ENCODE measurements around the gene OMP.

Gene OMP

GRCh38 chr11:77122576-77123212 lies 20.1 kb downstream of the OMP start:
- no peak for DNase-seq (ENCODE audit: low read depth, low spot score)

- no peak for DNase-seq (ENCODE audit: low read depth, low spot score)
These were observed 21.0 kb downstream of the OMP start for GRCh38 chr11:77123591-77123990.

DNA sequence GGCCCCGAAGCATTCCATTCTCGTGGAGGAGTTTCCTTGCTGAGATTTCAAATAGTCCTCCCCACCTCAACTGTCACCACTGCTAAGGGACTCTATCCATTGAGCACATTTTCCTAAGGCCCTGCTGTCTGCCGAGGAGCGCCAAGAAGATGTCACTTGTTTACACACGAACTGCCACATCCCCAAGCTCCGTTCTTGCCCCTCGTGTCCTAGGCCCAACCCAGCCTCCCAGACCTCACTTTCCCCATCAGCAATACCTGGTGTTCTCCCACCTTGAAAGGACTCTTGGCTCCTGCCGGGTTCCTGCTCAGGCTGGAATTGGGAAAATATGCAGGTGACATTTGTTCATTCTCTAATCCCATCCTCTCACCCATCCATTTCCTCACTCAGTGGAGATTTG lies 21.4 kb downstream of the OMP start:
- no peak for DNase-seq (ENCODE audit: low read depth, low spot score)

- DNase-seq (ENCODE audit: low read depth, low spot score): no peak
These were observed 21.8 kb downstream of the OMP start for GRCh38 chr11:77124488-77124887.

- no peak for DNase-seq (ENCODE audit: low read depth, low spot score)
These were observed 22.6 kb downstream of the OMP start for GRCh38 chr11:77125191-77125590.

GRCh38 chr11:77125695-77126094 lies 23.1 kb downstream of the OMP start:
- DNase-seq (ENCODE audit: low read depth, low spot score): no peak

DNA sequence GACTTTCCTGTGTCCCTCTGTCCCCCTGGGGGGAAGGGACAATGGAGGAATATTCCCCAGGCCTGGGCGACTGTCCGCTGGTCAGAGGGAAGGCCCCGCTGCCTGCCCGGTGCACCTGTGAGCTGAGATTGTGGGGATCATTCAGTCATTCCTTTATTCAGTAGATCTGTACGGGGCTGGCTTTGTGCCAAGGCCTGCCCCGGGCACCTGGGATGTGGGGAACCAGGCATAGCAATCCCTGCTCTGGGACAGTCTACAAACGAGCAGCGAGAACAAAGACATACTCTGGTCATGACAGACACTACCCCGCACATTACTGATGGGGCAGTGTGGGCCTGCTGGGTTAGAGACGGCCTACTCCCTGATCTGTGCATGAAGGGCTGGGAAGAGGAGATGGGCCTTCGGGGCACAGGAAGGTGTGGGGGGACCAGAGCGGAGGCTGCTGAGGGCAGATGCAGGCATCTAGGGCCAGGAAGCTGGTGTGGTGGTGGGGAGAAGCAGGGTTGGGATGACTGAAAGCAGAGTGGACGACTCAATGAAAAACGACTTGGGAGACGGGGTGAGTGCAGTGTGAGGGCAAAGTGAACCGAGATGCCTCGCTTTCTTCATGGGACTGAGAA lies 23.6 kb downstream of the OMP start:
- DNase-seq (ENCODE audit: low read depth, low spot score): no peak

DNA sequence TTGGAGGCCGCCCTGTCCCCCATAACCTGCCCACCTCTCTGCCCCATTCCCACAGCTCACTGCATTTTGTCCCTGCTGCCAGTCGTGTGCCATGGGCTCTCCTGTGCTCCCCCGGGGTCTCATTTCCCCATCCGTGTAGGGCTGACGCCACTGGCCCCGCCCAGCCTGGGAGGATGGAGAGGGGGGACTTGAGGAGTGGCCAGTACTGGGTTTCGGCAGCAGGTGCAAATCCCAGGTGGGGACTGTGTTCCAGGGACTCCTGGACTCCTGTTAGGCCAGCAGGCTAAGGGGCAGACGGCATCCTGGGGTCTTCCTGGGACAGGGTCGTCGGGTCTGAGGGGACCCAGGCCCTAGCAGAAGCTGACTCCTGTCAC lies 24.2 kb downstream of the OMP start:
- no peak for DNase-seq (ENCODE audit: low read depth, low spot score)

- peak; percentile 12 for DNase-seq (ENCODE audit: low read depth, low spot score)
These were observed 24.7 kb downstream of the OMP start for GRCh38 chr11:77127235-77127911.

DNA sequence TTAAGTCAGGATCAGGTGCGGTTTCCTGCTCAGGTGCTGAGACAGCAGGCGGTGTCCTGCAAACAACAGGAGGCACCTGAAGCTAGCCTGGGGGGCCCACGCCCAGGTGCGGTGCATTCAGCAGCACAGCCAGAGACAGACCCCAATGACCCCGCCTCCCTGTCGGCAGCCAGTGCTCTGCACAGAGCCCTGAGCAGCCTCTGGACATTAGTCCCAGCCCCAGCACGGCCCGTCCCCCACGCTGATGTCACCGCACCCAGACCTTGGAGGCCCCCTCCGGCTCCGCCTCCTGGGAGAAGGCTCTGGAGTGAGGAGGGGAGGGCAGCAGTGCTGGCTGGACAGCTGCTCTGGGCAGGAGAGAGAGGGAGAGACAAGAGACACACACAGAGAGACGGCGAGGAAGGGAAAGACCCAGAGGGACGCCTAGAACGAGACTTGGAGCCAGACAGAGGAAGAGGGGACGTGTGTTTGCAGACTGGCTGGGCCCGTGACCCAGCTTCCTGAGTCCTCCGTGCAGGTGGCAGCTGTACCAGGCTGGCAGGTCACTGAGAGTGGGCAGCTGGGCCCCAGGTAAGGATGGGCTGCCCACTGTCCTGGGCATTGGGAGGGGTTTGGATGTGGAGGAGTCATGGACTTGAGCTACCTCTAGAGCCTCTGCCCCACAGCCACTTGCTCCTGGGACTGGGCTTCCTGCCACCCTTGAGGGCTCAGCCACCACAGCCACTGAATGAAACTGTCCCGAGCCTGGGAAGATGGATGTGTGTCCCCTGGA lies 25.5 kb downstream of the OMP start, which contains the start of gene MYO7A:
MYO7A (plus strand) TSS at position 327 of the 772 bp plus-strand sequence. CDS start 2,389 bp downstream, outside the sequence.
- DNase-seq (ENCODE audit: low read depth, low spot score): no peak

- DNase-seq (ENCODE audit: low read depth, low spot score): no peak
These were observed 26.6 kb downstream of the OMP start for GRCh38 chr11:77129069-77129841.

DNA sequence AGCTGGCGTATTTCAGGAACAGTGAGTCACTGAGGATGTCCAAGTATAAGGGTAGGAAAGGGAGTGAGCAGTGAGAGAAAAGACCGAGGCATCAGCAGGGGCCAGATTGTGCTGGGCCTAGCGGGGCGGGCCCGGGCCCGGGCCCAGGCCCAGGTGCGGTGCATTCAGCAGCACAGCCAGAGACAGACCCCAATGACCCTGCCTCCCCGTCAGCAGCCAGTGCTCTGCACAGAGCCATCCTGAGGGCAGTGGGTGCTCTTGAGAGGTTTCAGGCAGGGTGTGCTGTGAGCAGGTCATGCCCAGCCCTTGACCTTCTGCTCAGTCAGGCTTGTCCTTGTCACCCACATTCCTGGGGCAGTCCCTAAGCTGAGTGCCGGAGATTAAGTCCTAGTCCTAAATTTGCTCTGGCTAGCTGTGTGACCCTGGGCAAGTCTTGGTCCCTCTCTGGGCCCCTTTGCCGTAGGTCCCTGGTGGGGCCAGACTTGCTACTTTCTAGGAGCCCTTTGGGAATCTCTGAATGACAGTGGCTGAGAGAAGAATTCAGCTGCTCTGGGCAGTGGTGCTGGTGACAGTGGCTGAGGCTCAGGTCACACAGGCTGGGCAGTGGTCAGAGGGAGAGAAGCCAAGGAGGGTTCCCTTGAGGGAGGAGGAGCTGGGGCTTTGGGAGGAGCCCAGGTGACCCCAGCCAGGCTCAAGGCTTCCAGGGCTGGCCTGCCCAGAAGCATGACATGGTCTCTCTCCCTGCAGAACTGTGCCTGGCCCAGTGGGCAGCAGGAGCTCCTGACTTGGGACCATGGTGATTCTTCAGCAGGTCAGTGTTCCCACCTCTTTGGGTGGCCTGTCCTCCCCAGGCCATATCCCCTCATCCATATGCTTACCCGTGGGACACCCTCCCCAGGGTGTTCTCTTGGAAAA lies 27.5 kb downstream of the OMP start:
- no peak for DNase-seq (ENCODE audit: low read depth, low spot score)

- DNase-seq (ENCODE audit: low read depth, low spot score): no peak
These were observed 28.3 kb downstream of the OMP start for GRCh38 chr11:77130763-77131513.

- no peak for DNase-seq (ENCODE audit: low read depth, low spot score)
These were observed 28.9 kb downstream of the OMP start for GRCh38 chr11:77131560-77131959.

DNA sequence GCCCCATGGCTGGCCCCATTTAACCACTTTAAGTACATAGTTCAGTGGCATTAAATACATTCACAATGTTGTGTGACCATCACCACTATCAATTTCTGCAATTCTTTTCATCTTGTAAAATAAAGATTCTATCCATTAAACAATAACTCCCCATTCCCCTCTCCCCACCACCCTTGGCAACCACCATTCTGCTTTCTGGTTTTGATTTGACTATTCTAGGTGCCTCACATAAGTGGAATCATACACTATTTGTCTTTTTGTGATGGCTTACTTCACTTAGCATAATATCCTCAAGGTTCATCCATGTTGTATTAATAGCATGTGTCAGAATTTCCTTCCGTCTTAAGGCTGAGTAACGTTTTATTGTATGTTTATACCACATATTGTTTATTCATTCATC lies 32.4 kb downstream of the OMP start:
- DNase-seq (ENCODE audit: low read depth, low spot score): no peak

- no peak for DNase-seq (ENCODE audit: low read depth, low spot score)
These were observed 33.4 kb downstream of the OMP start for GRCh38 chr11:77136074-77136473.

DNA sequence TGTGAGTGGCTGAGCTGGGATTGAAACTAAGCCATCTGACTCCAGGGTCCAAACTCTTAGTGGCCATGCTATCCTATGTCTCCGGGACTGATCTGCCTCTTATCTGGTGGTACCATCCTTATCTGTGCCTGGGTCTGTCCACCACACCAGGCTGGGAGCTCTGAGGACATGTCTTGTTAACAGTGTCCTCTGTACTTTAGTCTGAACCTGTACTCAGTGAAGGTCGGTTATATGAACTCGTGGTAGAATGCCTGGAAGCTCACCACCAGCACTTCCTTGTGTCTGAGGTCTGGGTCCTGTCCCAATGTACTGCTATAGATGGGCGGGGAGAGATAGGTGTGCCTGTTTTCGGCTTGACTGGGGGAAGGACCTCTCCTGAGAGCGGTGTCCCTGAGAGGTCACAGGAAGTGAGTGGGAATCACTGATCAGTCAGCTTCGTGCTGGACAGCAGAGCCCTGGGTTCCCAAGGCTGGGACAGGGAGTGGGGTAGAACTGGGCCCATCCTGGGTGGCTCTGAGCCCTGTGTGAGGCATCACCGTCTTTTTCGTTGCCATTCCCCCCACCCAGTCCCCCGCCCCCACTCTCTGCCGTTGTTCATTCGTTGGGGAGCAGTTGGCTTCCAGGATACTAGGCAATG lies 34.3 kb downstream of the OMP start:
- DNase-seq (ENCODE audit: low read depth, low spot score): no peak

DNA sequence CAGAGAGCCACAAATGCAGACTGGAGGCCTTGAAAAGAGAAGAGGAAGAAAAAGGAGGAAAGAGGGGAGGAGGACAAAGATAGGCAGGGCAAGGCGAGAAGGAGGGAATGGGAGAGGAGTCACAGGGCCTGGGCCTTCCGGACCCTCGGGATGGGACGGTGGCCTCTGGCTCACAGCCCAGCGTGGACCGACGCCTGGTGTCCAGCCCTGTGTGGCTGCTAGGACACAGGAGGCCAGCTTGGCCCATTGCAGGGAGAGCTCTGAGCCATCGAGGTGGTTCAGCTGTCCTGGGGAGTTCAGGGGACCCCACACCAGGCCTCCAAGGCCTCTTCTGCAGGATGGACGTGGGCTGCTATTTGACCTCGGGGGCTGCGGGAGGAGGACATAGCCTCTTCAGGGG lies 34.8 kb downstream of the OMP start:
- no peak for DNase-seq (ENCODE audit: low read depth, low spot score)

DNA sequence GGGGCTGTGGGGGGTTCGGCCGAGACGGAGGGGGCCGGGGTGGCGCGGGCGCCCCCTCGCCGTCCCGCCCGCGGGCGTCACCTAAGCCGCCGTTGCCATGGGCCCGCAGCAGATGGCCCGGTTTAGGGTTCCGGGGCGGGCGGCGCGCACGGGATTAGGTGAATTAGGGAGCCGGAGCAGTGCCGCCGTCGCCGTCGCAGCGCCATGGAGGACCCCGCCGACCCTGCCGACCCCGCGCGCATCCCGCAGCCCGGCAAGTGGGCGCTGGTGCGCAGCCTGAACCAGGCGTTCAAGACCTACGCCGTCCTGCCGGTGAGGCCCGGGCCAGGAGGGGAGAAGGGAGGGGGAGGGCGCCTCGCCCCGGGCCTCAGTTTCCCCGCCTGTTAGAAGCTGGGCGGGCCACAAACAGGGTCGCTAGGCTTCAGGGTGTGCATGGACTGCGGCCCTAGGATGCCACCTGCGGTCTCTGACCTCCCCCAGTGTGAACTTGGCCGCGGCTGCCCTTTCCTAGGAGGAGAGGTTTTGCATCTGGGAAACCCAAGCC lies 35.5 kb downstream of the OMP start:
- no peak for DNase-seq (ENCODE audit: low read depth, low spot score)
